VCaP (cell line): Measurements from ENCODE around the gene IL1RN.

Experiments
- H3K27ac ChIP-seq: fragments of 450-650 bp; 2 replicates; pipeline ENCODE4 v1.5.1; 2017
- CTCF ChIP-seq: fragments of 450-650 bp; conservative IDR thresholded peaks from 2 replicates; pipeline ENCODE4 v1.5.1; 2017; ENCODE audit warnings: mild to moderate bottlenecking, moderate library complexity

IL1RN gene

DNA sequence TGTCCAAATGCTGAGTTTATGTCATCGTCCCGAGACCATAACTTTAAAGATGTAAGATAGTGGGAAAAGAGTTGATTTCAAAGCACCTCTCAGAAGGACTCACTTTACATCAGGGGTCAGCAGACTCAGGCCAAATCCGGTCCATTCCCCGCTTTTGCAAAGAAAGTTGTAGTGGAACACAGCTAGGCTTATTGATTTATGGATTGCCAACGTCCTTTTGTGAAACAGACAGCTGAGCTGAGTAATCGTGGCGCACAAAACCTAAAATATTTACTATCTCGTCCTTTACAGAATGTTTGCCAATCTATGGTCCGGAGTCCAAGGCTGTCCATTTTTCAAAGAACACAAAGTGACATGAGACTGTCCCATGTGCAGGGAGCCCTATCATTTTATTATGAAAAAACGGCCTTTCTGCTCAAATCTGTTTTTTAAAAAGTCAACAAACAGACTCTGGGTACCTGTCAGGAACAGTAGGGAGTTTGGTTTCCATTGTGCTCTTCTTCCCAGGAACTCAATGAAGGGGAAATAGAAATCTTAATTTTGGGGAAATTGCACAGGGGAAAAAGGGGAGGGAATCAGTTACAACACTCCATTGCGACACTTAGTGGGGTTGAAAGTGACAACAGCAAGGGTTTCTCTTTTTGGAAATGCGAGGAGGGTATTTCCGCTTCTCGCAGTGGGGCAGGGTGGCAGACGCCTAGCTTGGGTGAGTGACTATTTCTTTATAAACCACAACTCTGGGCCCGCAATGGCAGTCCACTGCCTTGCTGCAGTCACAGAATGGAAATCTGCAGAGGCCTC lies at the start of gene IL1RN:
TSS of gene IL1RN (plus strand) at position 754 of the 801 bp plus-strand sequence. CDS start at position 781, 27 bp downstream.
- no peak within 1 kb of the TSS for H3K27ac ChIP-seq
- no peak for TF ChIP-seq CTCF

DNA sequence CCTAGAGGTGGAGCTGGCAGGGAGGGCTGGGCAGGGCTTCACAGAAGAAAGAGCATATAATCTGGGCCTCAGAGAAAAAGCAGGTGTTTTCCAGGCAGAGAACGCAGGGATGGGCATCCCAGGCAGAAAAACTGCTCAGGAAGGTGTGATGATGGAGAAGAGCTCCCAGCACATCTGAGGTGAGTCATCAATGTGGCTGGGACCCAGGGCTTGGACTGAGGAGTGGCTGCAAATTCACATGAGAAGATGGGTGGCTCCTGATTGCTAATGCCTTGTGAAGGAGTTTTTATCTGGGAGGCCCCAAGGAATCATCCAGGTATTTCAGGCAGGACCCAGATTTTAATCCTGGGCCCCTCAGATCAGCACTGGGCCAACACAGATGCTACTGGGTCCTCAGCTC lies 49.5 kb upstream of the IL1RN start:
- H3K27ac ChIP-seq: peak overlapping the region; percentile 75
- TF ChIP-seq CTCF: no peak

DNA sequence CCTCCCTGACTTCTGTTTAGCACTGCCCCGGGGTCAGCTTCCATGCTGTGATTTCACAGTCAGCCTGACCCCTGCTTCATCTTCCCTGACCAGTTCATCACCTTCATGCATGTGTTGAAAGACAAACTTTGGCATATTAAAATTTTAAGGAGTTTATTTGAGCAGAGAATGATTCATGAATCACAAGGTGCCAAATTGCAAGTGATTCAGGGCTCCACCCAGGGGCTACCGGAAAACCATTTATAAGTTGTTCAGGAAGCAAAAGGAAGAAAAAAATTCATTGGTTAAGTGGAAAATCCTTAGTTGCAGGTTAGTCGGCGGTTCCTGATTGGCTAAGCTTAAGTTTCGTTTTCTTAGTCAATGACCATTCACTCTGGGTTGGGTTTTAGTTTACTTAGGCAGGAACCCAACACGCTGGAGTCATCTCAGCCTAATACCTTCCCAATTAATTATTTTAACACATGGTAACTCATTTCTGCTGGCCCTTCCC lies 49.0 kb upstream of the IL1RN start:
- peak overlapping the region; percentile 75 for H3K27ac ChIP-seq
- no peak for TF ChIP-seq CTCF

- H3K27ac ChIP-seq: peak overlapping the region; percentile 75
- TF ChIP-seq CTCF: no peak
These were observed 48.3 kb upstream of the IL1RN start for GRCh38 chr2:113079131-113079530.

- no peak overlapping the region for H3K27ac ChIP-seq
- peak; percentile 50 for TF ChIP-seq CTCF
These were observed 47.3 kb upstream of the IL1RN start for GRCh38 chr2:113080134-113080533.

GRCh38 chr2:113081488-113082210 lies 45.7 kb upstream of the IL1RN start:
- no peak for TF ChIP-seq CTCF
- no peak overlapping the region for H3K27ac ChIP-seq

DNA sequence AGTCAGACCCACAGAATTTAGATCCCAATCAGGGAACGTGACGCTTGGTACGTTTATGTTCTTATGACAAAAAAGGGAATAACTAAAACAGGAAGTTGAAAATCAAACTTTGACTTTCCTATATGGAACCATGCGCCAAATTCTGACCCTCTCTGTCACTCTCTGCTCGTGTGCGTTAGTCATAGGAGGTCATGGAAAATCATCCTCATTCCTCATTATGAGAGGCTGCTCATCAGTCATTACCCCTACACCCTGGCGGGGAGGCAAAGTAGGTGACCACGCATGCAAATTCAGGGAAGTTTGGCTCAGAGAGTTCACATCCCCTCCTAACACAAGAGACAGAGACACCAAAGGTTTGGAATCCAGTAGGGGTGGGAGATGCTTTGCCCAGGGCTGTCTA lies 44.1 kb upstream of the IL1RN start:
- TF ChIP-seq CTCF: no peak
- no peak overlapping the region for H3K27ac ChIP-seq
